ENCODE results near the gene RGMA.

Gene RGMA

GRCh38 chr15:93049914-93050578, 39.0 kb downstream of the RGMA start:
- peaks cover 67% of the 10 kb centered on the region for H3K36me3 Mint-ChIP-seq (ENCODE audit: low read depth)
- H3K27me3 Mint-ChIP-seq (ENCODE audit: low read depth): peaks cover 4% of the 10 kb centered on the region
- peaks cover 4% of the 10 kb centered on the region for H3K9me3 Mint-ChIP-seq

GRCh38 chr15:93049233-93049632, 39.8 kb downstream of the RGMA start:
- Mint-ChIP-seq H3K27ac (peak overlapping the region in 1 of 3 experiments; percentile 33), H3K4me1 (peaks cover under 1% of the 10 kb centered on the region), H3K27me3 (ENCODE audit: low read depth) (peaks cover 4% of the 10 kb centered on the region), H3K36me3 (ENCODE audit: low read depth) (peaks cover 68% of the 10 kb centered on the region), H3K9me3 (peaks cover 4% of the 10 kb centered on the region), H3K4me3 (no peak overlapping the region)
- TF ChIP-seq, protein P1, sequence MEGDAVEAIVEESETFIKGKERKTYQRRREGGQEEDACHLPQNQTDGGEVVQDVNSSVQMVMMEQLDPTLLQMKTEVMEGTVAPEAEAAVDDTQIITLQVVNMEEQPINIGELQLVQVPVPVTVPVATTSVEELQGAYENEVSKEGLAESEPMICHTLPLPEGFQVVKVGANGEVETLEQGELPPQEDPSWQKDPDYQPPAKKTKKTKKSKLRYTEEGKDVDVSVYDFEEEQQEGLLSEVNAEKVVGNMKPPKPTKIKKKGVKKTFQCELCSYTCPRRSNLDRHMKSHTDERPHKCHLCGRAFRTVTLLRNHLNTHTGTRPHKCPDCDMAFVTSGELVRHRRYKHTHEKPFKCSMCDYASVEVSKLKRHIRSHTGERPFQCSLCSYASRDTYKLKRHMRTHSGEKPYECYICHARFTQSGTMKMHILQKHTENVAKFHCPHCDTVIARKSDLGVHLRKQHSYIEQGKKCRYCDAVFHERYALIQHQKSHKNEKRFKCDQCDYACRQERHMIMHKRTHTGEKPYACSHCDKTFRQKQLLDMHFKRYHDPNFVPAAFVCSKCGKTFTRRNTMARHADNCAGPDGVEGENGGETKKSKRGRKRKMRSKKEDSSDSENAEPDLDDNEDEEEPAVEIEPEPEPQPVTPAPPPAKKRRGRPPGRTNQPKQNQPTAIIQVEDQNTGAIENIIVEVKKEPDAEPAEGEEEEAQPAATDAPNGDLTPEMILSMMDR (IDR thresholded peaks at IDR 0.05; ENCODE audit: unreplicated experiment in 3 of 3): no peak

More at GRCh38 chr15:93049914-93050578, 39.0 kb downstream of the RGMA start:
- H3K4me3 Mint-ChIP-seq: no peak overlapping the region
- peaks cover 5% of the 10 kb centered on the region for H3K4me1 Mint-ChIP-seq
- TF ChIP-seq, protein P1 (IDR thresholded peaks at IDR 0.05; ENCODE audit: unreplicated experiment in 3 of 3): no peak
- no peak overlapping the region for H3K27ac Mint-ChIP-seq

DNA sequence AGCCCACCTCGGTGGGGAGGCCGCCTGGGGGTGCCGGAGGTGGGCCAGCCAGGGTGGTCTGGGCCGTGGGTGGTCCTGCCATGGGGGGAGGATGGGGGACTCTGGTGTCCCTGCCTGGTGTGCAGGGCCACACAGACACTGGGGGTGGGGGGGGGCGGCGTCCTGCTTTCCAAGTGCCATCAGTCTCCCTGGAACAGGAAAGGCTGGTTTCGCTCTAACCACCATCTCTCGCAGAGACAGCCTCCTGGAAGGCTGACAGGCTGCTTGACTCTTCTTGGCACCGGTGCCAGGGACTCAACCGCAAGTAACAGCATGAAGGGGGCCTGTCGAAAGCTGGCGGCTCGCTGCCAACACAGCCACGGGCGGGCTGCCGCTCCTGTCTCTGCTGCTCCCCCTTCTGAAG, 40.3 kb downstream of the RGMA start:
- Mint-ChIP-seq H3K4me1 (peaks cover 4% of the 10 kb centered on the region), H3K27ac (no peak overlapping the region), H3K9me3 (peaks cover 4% of the 10 kb centered on the region), H3K36me3 (ENCODE audit: low read depth) (peaks cover 68% of the 10 kb centered on the region), H3K4me3 (no peak overlapping the region), H3K27me3 (ENCODE audit: low read depth) (peaks cover 4% of the 10 kb centered on the region)
- TF ChIP-seq, protein P1 (IDR thresholded peaks at IDR 0.05; ENCODE audit: unreplicated experiment in 3 of 3): no peak

GRCh38 chr15:93048426-93048721, 40.6 kb downstream of the RGMA start:
- H3K9me3 Mint-ChIP-seq: peaks cover 4% of the 10 kb centered on the region
- H3K4me3 Mint-ChIP-seq: no peak overlapping the region
- TF ChIP-seq, protein P1 (IDR thresholded peaks at IDR 0.05; ENCODE audit: unreplicated experiment in 3 of 3): no peak
- peaks cover 4% of the 10 kb centered on the region for H3K27me3 Mint-ChIP-seq (ENCODE audit: low read depth)
- H3K4me1 Mint-ChIP-seq: peaks cover 8% of the 10 kb centered on the region
- H3K36me3 Mint-ChIP-seq (ENCODE audit: low read depth): peaks cover 66% of the 10 kb centered on the region
- H3K27ac Mint-ChIP-seq: no peak overlapping the region

DNA sequence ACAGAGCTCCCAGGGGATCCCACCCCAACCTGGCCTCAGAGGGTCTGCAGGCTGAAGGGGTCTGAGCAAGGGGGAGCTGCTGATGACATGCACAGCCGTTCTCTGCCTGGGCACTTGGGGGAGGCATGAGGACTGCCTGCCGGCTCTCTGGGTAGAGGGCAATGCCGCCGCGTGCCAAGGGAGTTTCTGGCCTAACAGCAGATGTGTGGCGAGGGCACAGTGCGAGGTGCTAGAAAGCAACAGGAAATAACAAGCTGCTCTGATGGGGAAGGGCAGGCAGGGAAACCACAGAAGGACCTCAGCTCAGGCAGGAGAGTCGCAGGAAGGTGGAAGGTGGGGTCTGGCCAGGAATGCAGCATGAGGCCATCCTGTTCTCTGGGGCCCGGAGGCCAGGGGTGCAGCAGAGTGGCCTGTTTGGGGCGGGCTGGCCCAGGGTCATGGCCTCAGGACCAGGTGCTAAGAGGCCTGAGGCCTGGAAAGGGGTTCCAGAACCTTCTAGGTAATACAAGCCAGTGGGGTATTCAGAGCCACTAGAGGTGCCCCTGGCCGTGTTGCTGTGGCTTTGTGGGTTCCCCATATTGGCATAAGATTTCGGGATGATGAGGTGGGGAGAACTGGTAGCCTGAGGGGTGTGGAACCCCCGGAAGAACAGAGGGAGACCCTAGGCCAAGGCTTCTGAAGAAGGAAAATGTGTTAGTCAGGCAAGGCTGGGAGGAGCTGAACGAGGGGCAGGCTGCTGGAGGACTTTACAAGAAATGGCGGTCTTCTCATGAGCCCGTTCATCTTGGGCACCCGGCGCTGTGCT, 41.2 kb downstream of the RGMA start:
- Mint-ChIP-seq H3K9me3 (peaks cover 4% of the 10 kb centered on the region), H3K27me3 (ENCODE audit: low read depth) (peaks cover 4% of the 10 kb centered on the region), H3K4me1 (peaks cover 14% of the 10 kb centered on the region), H3K27ac (no peak overlapping the region), H3K4me3 (no peak overlapping the region), H3K36me3 (ENCODE audit: low read depth) (peaks cover 67% of the 10 kb centered on the region)
- TF ChIP-seq, protein P1 (IDR thresholded peaks at IDR 0.05; ENCODE audit: unreplicated experiment in 3 of 3): no peak

All from nephron (organoid).